ENCODE data around the gene LGMN. TPM values are rescaled to one million over a fixed set of nuclear protein-coding genes. Genes with fewer than 3 reads are reported as not detected.

Gene LGMN
- total and polyA plus RNA-seq, 2 experiments from 2014 or later = 60.0 to 83.5 TPM

GRCh38 chr14:92668276-92668973 lies 80.0 kb downstream of the LGMN start:
- Histone ChIP-seq H3F3A (replicated peaks; ENCODE audit: low read depth) (no peaks in the 10 kb centered on the region), H3K4me3 (no peak overlapping the region), H3K9me2 (ENCODE audit: insufficient read depth) (no peaks in the 10 kb centered on the region), H2AFZ (no peak overlapping the region), H3K4me1 (ENCODE audit: insufficient read depth) (no peaks in the 10 kb centered on the region), H3K79me2 (replicated peaks; ENCODE audit: insufficient read depth) (no peaks in the 10 kb centered on the region), H4K20me1 (replicated peaks; ENCODE audit: insufficient read depth) (no peaks in the 10 kb centered on the region), H3K36me3 (ENCODE audit: insufficient read depth) (no peaks in the 10 kb centered on the region), H3K4me2 (no peak overlapping the region), H3K27ac (ENCODE audit: low read depth) (no peak overlapping the region), H3K27me3 (ENCODE audit: insufficient read depth) (no peaks in the 10 kb centered on the region)
- TF ChIP-seq CREB1 (CRISPR knock-in tag; IDR thresholded peaks at IDR 0.05; ENCODE audit: low read depth) = no peak
- TF ChIP-seq ZNF114 (CRISPR knock-in tag; IDR thresholded peaks at IDR 0.05) = no peak
- no peak for TF ChIP-seq ETS1 (IDR thresholded peaks at IDR 0.05)
- TF ChIP-seq EZH2 (IDR thresholded peaks at IDR 0.05; ENCODE audit: low read depth, unreplicated experiment) = no peak
- no peak for TF ChIP-seq ZNF331 (CRISPR knock-in tag; IDR thresholded peaks at IDR 0.05; ENCODE audit: low read depth)
- TF ChIP-seq, protein P1, sequence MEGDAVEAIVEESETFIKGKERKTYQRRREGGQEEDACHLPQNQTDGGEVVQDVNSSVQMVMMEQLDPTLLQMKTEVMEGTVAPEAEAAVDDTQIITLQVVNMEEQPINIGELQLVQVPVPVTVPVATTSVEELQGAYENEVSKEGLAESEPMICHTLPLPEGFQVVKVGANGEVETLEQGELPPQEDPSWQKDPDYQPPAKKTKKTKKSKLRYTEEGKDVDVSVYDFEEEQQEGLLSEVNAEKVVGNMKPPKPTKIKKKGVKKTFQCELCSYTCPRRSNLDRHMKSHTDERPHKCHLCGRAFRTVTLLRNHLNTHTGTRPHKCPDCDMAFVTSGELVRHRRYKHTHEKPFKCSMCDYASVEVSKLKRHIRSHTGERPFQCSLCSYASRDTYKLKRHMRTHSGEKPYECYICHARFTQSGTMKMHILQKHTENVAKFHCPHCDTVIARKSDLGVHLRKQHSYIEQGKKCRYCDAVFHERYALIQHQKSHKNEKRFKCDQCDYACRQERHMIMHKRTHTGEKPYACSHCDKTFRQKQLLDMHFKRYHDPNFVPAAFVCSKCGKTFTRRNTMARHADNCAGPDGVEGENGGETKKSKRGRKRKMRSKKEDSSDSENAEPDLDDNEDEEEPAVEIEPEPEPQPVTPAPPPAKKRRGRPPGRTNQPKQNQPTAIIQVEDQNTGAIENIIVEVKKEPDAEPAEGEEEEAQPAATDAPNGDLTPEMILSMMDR (conservative IDR thresholded peaks at IDR 0.05; ENCODE audit: low read depth in 2 of 2) = no peak
- TF ChIP-seq STAT1 (IDR thresholded peaks at IDR 0.05; ENCODE audit: unreplicated experiment) = no peak
- TF ChIP-seq REST (IDR thresholded peaks at IDR 0.05; ENCODE audit: unreplicated experiment) = no peak
- no peak for TF ChIP-seq NANOG (IDR thresholded peaks at IDR 0.05; ENCODE audit: borderline replicate concordance)
- TF ChIP-seq JUNB (IDR thresholded peaks at IDR 0.05; ENCODE audit: unreplicated experiment) = no peak
- TF ChIP-seq EZH2phosphoT487 (IDR thresholded peaks at IDR 0.05; ENCODE audit: unreplicated experiment) = no peak
- no peak for TF ChIP-seq ZNF462 (CRISPR knock-in tag; IDR thresholded peaks at IDR 0.05)
- no peak for TF ChIP-seq POLR2AphosphoS5 (IDR thresholded peaks at IDR 0.05; ENCODE audit: low read depth)
- no peak overlapping the region for H3K27ac Mint-ChIP-seq
- no peaks in the 10 kb centered on the region for H3K36me3 Mint-ChIP-seq (ENCODE audit: low read depth)
- peaks cover 3% of the 10 kb centered on the region; the same call in 2 of the 3 replicates for H3K4me1 Mint-ChIP-seq
- H3K4me3 Mint-ChIP-seq = no peak overlapping the region
- H3K9me3 Mint-ChIP-seq = no peaks in the 10 kb centered on the region
- H3K27me3 Mint-ChIP-seq (ENCODE audit: insufficient read depth, low read depth, poor library complexity) = peaks cover 4% of the 10 kb centered on the region
- DNase-seq (ENCODE audit: low spot score) = no peak
- ATAC-seq = no peak

Measured in GM23338 (cell line).